ENCODE data around the gene AKAP6.

Gene AKAP6

DNA sequence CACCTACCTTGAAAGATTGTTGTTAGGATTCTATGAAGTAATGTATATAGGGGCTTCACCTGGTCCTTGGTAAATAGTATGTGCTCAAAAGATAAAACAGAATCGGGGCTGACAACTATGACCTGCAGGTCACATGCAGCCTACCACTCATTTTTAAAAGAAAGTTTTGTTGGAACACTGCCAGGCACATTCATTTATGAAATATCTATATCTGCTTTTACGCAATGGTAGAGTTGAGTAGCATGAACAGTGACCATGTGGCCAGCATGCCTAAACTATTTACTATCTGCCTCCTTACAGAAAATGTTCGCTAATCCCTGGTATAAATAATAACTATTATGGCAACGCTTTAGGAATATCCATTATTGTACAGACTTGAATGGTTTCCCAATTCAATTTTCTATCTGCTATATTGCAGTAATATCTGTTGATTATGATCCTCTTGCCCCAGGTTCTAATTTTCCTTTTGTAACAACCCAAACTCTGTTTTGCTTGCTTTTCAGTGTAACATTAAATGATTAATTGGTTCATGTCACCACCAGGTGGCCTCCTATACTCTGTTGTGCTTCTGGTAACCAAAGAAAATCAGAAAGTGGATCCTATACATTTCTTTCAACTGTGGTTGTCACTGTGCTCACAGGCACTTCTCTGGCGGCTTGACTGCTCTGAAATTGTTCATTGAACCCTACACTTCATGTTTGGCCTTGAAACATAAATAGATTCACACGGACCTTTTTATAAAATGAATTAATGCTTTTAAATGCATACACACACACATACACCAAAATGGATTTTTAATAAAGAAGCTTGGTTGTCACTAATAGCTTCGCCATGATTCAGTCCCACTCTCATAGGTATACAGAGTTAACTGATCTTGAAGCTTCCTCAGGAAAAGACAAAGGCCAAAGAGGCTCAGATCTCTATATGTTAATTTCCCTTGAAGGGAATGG lies 381.9 kb downstream of the AKAP6 start:
- no peak overlapping the region for H3K4me3 Mint-ChIP-seq
- H3K27me3 Mint-ChIP-seq, result no peaks in the 10 kb centered on the region
- no peaks in the 10 kb centered on the region for H3K9me3 Mint-ChIP-seq
- H3K36me3 Mint-ChIP-seq, result no peaks in the 10 kb centered on the region
- H3K27ac Mint-ChIP-seq, result no peak overlapping the region
- H3K4me1 Mint-ChIP-seq, result no peaks in the 10 kb centered on the region

DNA sequence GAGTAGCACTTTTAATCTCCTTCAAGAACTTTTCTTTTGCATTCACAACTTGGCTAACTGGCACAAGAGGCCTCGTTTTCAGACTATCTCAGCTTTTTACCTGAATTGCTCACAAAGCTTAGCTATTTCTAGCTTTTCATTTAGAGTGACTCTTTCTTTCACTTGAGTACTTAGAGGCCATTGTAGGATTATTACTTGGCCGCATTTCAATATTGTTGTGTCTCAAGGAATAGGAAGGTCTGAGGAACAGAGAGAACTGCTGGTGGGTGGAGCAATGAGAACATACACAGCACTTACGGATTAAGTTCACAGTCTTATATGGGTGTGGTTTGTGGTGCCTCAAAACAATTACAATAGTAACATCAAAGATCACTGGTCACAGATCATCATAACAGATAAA lies 384.8 kb downstream of the AKAP6 start:
- H3K4me1 Mint-ChIP-seq, result no peaks in the 10 kb centered on the region
- no peak overlapping the region for H3K27ac Mint-ChIP-seq
- no peaks in the 10 kb centered on the region for H3K36me3 Mint-ChIP-seq
- H3K4me3 Mint-ChIP-seq, result no peak overlapping the region
- no peaks in the 10 kb centered on the region for H3K27me3 Mint-ChIP-seq
- no peaks in the 10 kb centered on the region for H3K9me3 Mint-ChIP-seq

DNA sequence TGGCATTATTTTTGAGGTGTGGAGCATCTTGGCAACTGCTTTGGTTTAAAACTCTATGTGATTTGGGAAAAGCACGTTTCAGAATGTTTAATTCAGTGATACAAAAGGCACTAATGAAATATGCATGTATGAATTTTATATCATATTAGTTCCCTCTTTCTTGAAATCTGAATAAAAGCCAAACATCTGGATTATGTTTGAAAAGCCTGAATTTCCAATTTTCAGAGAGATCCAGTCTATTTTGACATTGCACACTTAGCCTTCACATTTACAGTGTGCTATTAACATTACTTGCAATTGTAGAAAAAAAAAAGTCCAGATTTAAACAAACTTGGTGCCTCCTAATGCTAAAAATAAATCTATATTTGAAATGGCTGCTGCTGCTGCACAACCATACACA lies 390.5 kb downstream of the AKAP6 start:
- H3K9me3 Mint-ChIP-seq, result no peaks in the 10 kb centered on the region
- H3K27ac Mint-ChIP-seq, result no peak overlapping the region
- H3K36me3 Mint-ChIP-seq, result no peaks in the 10 kb centered on the region
- H3K4me3 Mint-ChIP-seq, result no peak overlapping the region
- H3K4me1 Mint-ChIP-seq, result no peaks in the 10 kb centered on the region
- no peaks in the 10 kb centered on the region for H3K27me3 Mint-ChIP-seq

DNA sequence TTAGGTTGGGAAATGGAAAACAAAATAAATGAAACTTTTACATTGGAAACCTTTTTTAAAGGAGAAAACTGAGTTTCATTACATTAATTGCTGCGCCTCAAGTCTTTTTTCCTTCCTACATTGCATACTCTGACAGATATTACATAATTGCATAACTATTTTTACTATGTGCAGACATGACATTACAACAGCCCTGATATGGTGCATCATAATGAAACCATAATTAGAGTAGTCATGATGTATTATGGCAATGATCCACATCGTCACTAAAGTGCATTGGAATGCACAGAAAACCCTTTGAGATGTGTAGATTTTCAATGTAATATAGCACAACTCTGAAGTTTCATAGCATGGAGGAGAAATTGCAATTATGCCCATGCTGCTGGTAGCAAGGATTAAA lies 391.8 kb downstream of the AKAP6 start:
- H3K27me3 Mint-ChIP-seq, result no peaks in the 10 kb centered on the region
- no peak overlapping the region for H3K27ac Mint-ChIP-seq
- H3K4me1 Mint-ChIP-seq, result no peaks in the 10 kb centered on the region
- no peaks in the 10 kb centered on the region for H3K9me3 Mint-ChIP-seq
- no peak overlapping the region for H3K4me3 Mint-ChIP-seq
- no peaks in the 10 kb centered on the region for H3K36me3 Mint-ChIP-seq

DNA sequence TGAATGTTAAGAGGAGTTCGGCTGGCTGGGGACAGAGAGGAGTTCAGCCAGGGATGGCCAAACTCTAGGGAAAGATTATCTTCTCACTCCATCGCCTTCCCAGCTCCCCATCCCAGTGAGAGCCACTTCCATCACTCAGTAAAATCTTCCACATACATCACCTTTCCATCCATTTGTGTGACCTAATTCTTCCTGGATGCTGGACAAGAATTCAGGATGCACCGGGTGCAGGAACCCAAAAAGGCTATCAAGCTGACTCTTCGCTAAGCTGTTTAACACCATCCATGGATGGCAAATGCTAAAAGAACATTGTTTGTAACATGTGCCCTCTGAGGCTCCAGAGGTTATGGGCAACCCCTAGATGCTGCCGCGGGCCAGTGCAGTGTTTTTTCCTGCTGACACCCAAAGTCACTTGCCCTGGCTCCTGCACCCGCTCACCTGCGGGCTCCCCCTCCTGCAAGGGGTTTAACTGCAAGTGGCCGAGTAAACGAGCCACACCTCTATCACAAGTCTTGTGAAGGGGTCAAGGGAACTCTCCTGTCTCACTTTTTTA lies 393.6 kb downstream of the AKAP6 start:
- no peaks in the 10 kb centered on the region for H3K27me3 Mint-ChIP-seq
- no peaks in the 10 kb centered on the region for H3K36me3 Mint-ChIP-seq
- no peak overlapping the region for H3K27ac Mint-ChIP-seq
- no peaks in the 10 kb centered on the region for H3K9me3 Mint-ChIP-seq
- no peaks in the 10 kb centered on the region for H3K4me1 Mint-ChIP-seq
- H3K4me3 Mint-ChIP-seq, result no peak overlapping the region

DNA sequence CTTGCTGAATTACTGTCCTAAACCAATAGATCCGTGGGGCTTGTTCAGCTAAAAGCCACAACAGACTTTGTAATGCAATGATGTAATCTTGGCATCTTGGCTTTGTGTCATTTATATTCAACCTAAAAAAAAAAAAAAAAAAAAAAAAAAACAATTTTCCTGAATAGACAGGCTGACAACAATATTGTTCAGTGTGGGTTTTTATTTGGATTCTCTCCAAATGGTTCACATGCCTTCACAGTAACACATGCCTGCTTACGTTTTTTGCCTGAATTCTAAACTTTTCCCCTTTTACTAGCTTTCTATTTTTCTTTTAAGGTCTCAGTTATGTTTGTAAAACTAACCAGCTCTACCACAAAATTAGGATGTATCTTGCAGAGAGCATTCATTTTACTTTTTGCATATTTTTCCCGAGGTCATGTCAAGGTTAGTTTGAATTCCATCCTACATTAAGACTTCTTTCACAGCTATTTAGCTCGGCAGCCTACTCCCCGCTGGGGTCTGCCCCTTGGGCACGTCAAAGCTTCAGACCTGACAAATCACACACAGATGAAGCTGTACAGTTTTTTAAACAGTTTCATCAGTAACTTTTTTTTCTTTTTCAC lies 395.9 kb downstream of the AKAP6 start:
- no peaks in the 10 kb centered on the region for H3K9me3 Mint-ChIP-seq
- no peaks in the 10 kb centered on the region for H3K27me3 Mint-ChIP-seq
- H3K36me3 Mint-ChIP-seq, result no peaks in the 10 kb centered on the region
- no peak overlapping the region for H3K4me3 Mint-ChIP-seq
- H3K4me1 Mint-ChIP-seq, result no peaks in the 10 kb centered on the region
- H3K27ac Mint-ChIP-seq, result no peak overlapping the region

DNA sequence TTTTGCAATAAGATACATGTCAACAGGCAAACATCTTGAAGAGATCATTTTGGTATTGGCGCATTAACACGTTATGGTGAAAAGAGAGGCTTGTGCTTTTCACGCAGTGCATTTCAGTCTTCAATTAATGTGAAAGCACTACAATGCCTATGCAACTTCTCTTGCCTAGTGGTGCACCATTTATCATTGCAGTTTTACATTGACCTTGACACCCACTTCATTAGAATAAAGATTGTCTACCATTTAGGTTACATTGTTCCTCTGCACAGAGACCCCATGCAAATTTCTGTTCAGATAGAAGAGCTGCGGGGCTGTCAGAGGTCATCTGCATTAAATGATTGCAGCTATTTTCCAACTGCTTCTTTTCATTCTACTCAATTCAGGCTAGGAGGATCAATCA lies 397.4 kb downstream of the AKAP6 start:
- no peaks in the 10 kb centered on the region for H3K4me1 Mint-ChIP-seq
- no peak overlapping the region for H3K27ac Mint-ChIP-seq
- no peaks in the 10 kb centered on the region for H3K36me3 Mint-ChIP-seq
- H3K27me3 Mint-ChIP-seq, result no peaks in the 10 kb centered on the region
- H3K9me3 Mint-ChIP-seq, result no peaks in the 10 kb centered on the region
- H3K4me3 Mint-ChIP-seq, result no peak overlapping the region

DNA sequence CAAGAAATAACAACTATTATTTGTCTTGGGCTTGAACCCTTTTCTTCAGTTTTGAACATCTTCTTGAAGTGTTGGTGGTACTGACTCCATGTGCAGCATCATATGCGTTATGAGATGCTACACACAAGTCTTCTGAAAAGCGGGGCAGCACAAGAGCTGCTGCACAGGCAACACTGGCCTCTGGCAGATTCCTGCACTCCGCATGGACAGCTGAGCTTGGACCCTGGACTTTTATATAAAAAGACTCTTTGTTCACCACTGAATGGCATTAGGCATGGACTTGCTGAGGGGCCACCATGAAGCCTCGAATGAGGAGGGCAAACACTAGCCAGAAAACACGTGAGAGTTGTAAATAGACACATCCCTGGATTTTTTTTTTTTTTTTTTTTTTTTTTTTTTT lies 398.7 kb downstream of the AKAP6 start:
- Mint-ChIP-seq H3K27me3 (no peaks in the 10 kb centered on the region), H3K36me3 (no peaks in the 10 kb centered on the region), H3K4me1 (no peaks in the 10 kb centered on the region), H3K9me3 (no peaks in the 10 kb centered on the region), H3K4me3 (no peak overlapping the region), H3K27ac (no peak overlapping the region)

DNA sequence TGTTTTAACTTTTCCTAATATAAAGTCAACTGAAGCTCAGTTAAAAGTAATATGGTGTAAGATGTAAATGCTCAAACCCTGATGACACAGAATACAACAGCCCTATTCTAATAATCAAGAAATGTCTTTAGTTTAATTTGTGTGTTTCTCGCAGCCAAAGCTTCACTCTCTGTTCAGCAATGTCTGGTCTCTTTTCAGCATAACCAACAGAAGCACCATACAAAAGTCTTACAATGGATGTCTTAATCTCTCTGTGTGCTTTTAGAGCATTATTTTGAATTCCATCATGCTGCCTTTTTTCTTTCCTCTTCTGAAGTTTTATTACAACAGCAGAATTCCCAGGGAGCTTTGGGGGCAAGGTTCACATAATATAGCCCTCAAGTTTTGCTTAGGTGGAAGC lies 399.4 kb downstream of the AKAP6 start:
- H3K36me3 Mint-ChIP-seq, result no peaks in the 10 kb centered on the region
- H3K27ac Mint-ChIP-seq, result no peak overlapping the region
- no peak overlapping the region for H3K4me3 Mint-ChIP-seq
- no peaks in the 10 kb centered on the region for H3K9me3 Mint-ChIP-seq
- no peaks in the 10 kb centered on the region for H3K4me1 Mint-ChIP-seq
- H3K27me3 Mint-ChIP-seq, result no peaks in the 10 kb centered on the region

DNA sequence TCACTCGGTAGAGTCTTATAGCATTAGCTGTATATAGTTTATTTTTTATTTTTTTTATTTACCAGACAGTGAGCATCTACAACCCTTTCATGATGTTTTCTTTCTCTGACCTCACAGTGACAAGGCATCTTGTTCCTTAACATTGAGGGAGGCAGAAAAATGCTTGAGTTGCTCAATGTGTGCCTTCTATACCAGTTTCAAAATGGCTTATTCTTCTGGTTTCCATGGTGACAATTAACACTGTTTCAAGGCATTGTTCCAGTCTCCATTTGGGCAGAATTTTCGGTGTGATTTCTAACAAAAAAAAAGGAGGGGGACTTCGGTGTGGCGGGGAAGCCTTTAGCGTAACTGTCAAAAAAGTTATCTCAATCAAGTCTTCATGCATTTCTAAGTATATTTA lies 399.9 kb downstream of the AKAP6 start:
- Mint-ChIP-seq H3K4me3 (no peak overlapping the region), H3K4me1 (no peaks in the 10 kb centered on the region), H3K27me3 (no peaks in the 10 kb centered on the region), H3K9me3 (no peaks in the 10 kb centered on the region), H3K36me3 (no peaks in the 10 kb centered on the region), H3K27ac (no peak overlapping the region)

DNA sequence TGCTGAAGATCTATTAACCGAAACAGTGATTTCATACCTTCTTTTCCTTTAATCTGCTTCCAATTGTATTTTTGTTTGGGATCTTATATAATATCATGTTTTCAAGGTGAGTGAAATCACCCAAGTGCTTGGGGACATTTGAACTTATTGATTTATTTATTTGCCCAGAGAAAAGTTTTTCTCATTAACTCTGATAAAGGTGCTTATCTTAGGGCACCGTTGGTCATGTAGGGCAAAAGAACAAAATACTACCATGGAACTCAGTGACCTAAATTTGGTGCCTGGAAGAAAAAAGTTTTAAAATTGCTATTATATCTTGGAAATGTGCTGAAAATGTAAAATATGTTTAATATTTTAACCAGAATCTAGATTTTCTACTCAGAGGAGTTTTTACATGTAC lies 402.2 kb downstream of the AKAP6 start:
- Mint-ChIP-seq H3K27ac (no peak overlapping the region), H3K9me3 (no peaks in the 10 kb centered on the region)

DNA sequence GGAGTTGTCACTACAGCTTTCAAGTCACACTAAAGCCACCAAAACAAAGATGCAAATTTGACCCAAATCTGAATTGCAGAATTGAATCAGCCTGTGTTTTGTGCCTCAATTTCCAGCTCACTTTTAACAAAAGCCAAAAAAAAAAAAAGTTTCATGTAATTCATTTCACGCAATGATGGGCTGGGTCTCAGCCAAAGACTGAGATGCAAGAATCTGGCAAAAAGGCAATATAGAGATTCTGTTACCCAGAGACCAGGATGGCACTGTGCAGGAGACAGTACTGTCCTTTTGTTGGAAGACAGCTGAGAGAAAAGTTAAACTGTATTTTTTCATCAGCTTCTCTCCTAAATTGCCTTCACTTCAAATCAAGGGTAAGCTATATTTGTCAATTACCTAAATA lies 403.9 kb downstream of the AKAP6 start:
- Mint-ChIP-seq H3K4me3 (no peak overlapping the region), H3K27me3 (no peaks in the 10 kb centered on the region), H3K36me3 (no peaks in the 10 kb centered on the region), H3K9me3 (no peaks in the 10 kb centered on the region), H3K4me1 (no peaks in the 10 kb centered on the region), H3K27ac (no peak overlapping the region)

More for the DNA sequence above, 402.2 kb downstream of the AKAP6 start:
- Mint-ChIP-seq H3K27me3 (no peaks in the 10 kb centered on the region), H3K4me1 (no peaks in the 10 kb centered on the region), H3K4me3 (no peak overlapping the region), H3K36me3 (no peaks in the 10 kb centered on the region)

DNA sequence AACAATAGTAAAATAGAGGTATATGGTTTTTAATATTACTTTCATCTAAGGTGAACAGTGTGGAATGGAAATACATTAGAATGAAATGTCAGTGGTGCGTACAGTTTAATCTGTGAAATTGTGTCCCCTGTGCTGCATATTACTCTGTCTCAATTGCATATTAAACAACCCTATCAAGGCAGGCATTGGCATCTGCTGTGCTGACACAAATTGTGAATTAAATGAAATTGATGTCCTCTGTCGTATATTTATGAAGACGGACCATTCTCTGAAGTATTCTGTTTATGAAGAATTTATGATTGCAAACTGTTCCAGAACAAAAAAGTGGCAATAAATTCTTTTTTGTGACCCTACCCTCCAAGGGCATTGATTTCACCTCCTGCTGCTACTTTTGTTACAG lies 405.2 kb downstream of the AKAP6 start:
- H3K36me3 Mint-ChIP-seq, result no peaks in the 10 kb centered on the region
- H3K4me3 Mint-ChIP-seq, result no peak overlapping the region
- H3K27me3 Mint-ChIP-seq, result no peaks in the 10 kb centered on the region
- no peaks in the 10 kb centered on the region for H3K9me3 Mint-ChIP-seq
- H3K4me1 Mint-ChIP-seq, result no peaks in the 10 kb centered on the region
- no peak overlapping the region for H3K27ac Mint-ChIP-seq

DNA sequence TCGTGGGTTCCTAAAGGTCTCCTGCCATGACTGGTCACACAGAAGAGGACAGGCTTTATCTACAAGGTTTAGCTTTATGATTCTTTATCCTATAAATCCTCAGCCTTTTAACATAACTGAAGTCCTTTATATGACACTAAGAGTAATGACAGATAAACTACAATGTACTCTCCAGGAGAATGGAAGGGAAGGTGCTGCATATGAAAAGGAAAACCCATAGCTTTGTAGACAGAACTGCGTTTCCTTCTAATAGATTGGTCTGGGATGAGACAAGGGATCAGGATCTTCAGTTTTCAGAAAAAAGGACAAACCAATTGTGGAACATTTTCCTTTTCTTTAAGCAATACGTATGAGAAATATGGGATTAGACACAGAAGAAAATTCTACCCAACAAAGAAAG lies 408.5 kb downstream of the AKAP6 start:
- no peaks in the 10 kb centered on the region for H3K4me1 Mint-ChIP-seq
- H3K4me3 Mint-ChIP-seq, result no peak overlapping the region
- H3K27me3 Mint-ChIP-seq, result no peaks in the 10 kb centered on the region
- H3K27ac Mint-ChIP-seq, result no peak overlapping the region
- H3K36me3 Mint-ChIP-seq, result no peaks in the 10 kb centered on the region
- peaks cover 4% of the 10 kb centered on the region for H3K9me3 Mint-ChIP-seq

DNA sequence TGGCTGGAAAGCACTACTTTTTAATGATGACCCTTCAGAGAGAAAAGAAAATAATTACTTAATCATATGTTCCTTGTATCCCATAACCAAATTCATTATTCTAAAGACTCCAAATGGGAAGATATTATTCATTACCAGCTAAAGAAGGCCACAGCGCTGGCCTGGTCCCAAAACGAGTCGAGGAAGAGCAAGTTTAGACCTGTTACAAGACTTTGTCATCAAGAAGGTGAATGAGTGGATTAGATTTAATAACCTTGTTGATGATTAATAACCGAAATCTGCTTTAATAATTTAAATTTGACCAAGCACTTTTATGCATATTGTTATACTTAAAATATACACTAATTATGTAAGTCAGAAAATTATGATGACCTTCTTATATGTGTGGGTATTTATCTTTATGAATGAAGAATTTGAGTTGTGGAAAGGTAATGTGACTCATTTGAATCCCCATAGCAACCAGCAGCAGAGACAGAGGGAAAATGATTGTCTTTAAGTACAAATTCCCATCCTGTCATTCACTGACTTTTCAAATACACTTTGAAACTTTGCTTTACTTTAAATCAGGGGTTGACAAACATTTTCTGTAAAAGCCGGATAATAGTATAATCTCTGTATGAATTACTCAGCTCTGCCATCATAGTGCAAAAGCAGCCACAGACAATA lies 409.2 kb downstream of the AKAP6 start:
- H3K4me1 Mint-ChIP-seq, result no peaks in the 10 kb centered on the region
- no peak overlapping the region for H3K4me3 Mint-ChIP-seq
- H3K27ac Mint-ChIP-seq, result no peak overlapping the region
- no peaks in the 10 kb centered on the region for H3K36me3 Mint-ChIP-seq
- H3K27me3 Mint-ChIP-seq, result no peaks in the 10 kb centered on the region
- H3K9me3 Mint-ChIP-seq, result peaks cover 4% of the 10 kb centered on the region

Measured in activated naive CD4-positive, alpha-beta T cell treated with anti-CD3 and anti-CD28 coated beads, Interleukin-2, amount 50 U/mL, for 24 hours (primary cell).